GM18502 (cell line): Measurements from ENCODE around the gene EPHB2.

Source experiments
- ATAC-seq: cut with Tn5 transposase; IDR thresholded peaks from one replicate; pipeline ENCODE4 v1.9.1; 2021; ENCODE audit warnings: mild to moderate bottlenecking; ENCODE audit not compliant: unreplicated experiment, poor library complexity

EPHB2 gene

GRCh38 chr1:22747735-22748073 is 37.1 kb downstream of the EPHB2 start:
- no peak for ATAC-seq

DNA sequence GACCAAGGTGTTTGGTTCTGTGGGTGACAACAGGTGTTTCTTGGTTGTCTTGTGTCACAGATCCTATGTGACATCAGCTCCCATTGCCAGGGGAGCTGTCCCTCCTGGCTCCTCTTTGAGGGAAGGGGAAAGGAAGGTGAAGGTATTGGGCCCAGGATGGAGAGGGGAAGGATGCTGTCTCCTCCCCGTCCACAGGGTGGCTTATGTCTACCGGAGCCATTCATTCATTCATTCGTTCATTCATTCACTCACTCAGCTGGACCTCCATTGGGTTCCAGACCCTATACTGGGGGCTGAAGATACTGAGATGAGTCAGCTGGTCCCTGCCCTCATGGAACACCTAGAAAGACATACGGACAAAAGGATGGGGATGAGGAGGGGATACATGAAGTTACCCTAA is 38.9 kb downstream of the EPHB2 start:
- ATAC-seq: no peak

DNA sequence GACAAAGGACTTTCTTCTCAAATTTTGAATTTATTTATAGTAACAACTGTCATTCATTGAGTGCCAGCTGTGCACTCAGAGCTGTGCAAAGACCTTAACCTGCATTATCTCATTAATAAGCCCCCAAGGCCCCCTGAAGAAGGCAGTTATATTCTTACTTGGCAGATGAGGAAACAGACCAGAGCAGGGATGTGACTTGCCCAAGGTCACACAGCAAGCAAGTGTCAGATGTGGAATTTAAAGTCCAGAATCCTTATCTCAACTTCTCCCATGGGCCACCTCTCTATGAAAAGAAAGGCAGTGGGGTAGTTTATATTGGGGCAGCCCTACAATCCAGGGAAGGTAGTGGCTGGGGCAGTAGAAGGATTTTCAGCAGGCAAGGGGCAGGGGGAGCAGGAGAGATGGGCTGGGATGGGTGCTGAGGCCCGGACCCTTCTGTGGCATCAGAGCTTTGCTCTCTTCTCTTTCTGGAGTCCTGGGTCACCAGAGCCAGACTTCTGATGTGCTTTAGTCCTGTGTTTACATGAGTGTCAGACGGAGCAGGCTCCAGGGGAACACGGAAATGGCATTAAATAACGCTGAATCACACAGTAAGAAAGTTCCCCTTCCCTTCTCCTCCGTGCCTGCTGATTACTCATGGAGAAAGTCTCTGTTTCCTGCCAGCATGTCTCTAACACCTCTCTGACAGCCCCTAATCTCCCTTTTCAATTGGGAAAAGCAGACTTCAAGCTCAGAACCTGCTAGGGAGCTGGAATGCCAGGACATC is 39.5 kb downstream of the EPHB2 start:
- ATAC-seq: no peak

DNA sequence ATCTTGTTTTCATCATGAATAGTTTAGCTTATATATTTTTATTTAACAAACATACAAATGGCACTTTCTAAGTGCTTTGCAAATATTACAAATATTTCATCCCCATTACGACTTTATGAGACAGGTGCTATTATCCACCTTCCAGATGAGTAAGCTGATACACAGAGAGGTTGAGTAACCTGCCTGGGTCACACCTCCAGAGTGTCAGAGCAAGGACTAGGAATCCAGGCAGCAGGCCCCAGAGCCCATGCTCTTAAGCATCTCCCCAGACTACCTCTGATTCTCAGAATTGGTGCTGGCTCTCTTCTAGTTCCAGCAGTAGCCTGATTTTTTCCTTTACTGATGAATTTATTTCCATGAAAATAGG is 40.0 kb downstream of the EPHB2 start:
- ATAC-seq: no peak

DNA sequence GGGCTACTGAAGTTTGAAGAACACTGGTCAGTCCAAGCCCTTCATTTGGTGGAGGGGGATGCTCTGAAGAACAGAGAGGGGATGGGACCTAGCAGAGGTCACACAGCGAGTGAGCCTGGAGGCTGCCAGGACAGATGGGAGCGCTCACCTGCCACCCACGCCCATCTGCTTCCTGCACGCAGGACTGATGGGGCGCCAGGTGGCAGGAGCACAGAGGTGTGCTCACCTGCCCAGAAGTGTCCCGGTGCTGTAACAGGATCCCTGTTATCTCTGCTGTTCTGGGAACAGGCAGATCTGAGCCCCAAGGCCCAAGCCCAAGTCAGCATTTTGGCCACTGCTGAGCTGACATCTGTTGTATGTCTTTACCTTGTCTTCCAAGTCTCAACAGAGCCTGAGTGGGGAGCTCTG is 40.5 kb downstream of the EPHB2 start:
- ATAC-seq: no peak

DNA sequence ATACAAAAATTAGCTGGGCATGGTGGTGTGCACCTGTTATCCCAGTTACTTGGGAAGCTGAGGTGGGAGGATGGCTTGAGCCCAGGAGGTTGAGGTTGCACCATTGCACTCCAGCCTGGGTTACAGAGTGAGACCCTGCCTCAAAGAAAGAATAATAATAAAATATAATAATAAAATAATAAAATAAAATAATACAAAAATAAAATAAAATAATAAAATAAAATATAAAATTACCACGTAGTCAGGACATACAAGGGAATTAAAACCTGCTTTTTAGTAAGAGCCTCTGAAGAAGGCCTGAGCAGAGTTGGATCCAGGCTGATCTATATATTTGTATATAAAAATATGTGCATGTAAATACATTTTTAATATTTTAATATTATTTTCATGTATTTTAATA is 41.7 kb downstream of the EPHB2 start:
- no peak for ATAC-seq

- ATAC-seq: no peak
These were observed 42.9 kb downstream of the EPHB2 start for GRCh38 chr1:22753481-22753971.

DNA sequence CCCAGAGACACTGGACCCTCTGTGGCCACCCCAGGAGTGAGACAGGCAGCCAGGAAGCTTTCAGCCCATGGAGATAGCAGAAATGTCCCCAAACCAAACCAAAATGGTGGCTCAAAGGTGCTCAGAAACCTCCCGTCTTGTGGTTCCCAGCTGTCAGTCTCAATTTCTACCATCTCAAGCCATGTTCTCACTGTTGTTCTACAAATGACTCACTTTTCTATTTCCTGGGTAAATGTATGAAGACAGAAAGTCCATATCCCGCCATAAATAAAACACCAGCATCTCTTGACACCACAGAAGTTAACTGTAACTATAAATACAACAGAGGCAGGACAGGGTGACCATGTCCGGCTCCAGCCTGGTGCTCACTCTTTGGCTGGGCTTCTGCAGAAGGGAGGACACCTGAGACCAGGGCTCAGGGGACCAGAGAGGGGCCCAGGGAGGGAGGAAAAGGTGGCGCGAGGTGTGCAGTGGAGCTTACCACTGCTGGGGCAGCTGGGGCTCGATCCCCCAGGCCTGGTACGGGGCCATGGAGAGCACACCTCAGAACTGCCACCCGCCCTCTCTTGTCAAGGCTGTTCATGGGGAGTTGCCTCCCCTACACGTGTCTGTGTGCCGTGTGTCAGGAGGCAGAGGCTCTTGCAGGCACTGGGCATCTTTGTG is 43.6 kb downstream of the EPHB2 start:
- no peak for ATAC-seq

GRCh38 chr1:22754824-22755223 is 44.2 kb downstream of the EPHB2 start:
- no peak for ATAC-seq

- no peak for ATAC-seq
These were observed 45.0 kb downstream of the EPHB2 start for GRCh38 chr1:22755641-22756040.

GRCh38 chr1:22756125-22756735 is 45.6 kb downstream of the EPHB2 start:
- no peak for ATAC-seq

GRCh38 chr1:22760455-22760854 is 49.8 kb downstream of the EPHB2 start:
- no peak for ATAC-seq

- ATAC-seq: no peak
These were observed 50.5 kb downstream of the EPHB2 start for GRCh38 chr1:22761101-22761500.

GRCh38 chr1:22761821-22762220 is 51.2 kb downstream of the EPHB2 start:
- ATAC-seq: no peak

- no peak for ATAC-seq
These were observed 53.0 kb downstream of the EPHB2 start for GRCh38 chr1:22763487-22764200.

GRCh38 chr1:22767852-22768251 is 57.2 kb downstream of the EPHB2 start:
- ATAC-seq: no peak

DNA sequence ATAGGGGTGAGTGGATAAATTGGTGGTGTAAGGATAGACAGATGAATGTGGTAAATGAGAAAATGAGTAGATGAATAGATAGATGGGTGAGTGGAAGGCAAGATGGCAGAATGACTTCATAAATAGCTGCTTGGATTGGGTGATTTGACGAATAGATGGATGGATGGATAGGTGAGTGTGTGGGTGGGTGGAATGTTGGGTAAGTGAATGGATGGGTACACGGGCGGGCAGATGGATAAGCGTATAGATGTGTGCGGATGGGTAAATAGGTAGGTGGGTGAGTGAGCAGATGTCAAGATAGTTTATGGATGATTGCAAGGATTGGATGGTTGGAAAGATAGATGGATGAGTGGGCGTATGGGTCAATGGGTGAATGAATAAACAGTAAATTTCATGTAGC is 59.3 kb downstream of the EPHB2 start:
- no peak for ATAC-seq

DNA sequence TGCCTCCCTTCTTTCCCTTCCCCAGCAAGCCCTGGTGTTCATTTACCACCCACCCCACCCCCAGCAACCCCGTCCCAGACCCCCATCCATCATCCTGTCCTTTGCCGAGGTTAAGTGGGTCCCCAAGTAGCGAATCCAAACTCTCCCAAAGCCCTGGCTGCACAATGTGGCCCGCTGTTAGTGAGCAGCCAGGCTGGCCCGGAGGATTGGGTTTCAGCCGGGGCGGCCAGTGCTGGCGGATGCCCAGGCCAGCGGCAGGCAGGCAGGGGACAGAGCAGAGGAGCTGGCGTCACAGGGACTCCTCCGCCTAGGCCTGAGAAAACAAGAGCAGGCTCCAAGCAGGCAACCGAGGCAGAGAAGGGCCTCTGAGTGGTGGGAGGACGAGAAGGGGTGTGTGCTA is 61.4 kb downstream of the EPHB2 start:
- ATAC-seq: no peak

GRCh38 chr1:22773981-22774832 is 63.6 kb downstream of the EPHB2 start:
- ATAC-seq: no peak

DNA sequence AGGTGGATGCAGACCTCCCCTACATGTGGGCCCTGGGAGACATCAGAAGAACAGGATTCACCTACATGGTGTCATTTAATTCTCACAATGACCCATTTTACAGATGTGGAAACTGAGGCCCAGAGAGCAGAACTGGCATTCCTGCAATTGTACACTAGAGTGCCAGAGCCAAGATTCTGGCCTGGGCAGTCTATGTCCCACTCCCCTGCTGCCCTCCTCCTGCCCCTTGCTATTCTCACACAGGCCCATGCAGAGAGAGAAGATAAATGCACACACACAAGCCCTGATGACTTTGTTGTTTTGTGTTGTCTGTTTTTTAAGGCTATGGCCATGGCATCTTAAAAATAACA is 64.2 kb downstream of the EPHB2 start:
- ATAC-seq: no peak
